Ovary (tissue), 3 donors: ENCODE results near the gene TPK1.

Experiments used
- POLR2A ChIP-seq: fragments of 450-650 bp; IDR thresholded peaks from one replicate; pipeline ENCODE4 v1.6.1; 2017; ENCODE audit warnings: antibody characterized with exemption, mild to moderate bottlenecking, moderate library complexity
- TF ChIP-seq, protein P1 (sequence below), 3 donors: fragments of 450-650 bp in 2 of 3; fragments of 200-600 bp in 1 of 3; IDR thresholded peaks; one replicate each; pipeline versions ENCODE4 v1.5.1 to v1.8.0; 2016 to 2022; ENCODE audit warnings: antibody characterized with exemption in 3 of 3, mild to moderate bottlenecking in 1 of 3
- donor health status: DM: no; HTN: no; CAD: no.

DNA sequence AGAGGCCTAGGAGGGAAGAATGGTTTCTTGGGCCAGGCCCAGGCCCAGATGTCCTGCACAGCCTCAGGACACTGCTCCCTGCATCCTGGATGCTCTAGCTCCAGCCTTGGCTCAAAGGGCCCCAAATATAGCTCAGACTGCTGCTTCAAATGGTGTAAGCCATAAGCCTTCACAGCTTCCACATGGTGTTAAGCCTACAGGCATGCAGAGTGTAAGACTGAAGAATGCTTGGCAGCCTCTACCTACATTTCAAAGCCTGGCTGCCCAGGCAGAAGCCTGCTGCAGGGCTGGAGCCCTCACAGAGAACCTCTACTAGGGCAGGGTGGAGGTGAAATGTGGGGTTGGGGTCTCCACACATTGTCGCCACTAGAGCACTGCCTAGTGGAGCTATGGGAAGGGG is 118.1 kb downstream of the TPK1 start:
- TF ChIP-seq, protein P1, sequence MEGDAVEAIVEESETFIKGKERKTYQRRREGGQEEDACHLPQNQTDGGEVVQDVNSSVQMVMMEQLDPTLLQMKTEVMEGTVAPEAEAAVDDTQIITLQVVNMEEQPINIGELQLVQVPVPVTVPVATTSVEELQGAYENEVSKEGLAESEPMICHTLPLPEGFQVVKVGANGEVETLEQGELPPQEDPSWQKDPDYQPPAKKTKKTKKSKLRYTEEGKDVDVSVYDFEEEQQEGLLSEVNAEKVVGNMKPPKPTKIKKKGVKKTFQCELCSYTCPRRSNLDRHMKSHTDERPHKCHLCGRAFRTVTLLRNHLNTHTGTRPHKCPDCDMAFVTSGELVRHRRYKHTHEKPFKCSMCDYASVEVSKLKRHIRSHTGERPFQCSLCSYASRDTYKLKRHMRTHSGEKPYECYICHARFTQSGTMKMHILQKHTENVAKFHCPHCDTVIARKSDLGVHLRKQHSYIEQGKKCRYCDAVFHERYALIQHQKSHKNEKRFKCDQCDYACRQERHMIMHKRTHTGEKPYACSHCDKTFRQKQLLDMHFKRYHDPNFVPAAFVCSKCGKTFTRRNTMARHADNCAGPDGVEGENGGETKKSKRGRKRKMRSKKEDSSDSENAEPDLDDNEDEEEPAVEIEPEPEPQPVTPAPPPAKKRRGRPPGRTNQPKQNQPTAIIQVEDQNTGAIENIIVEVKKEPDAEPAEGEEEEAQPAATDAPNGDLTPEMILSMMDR (IDR thresholded peaks at IDR 0.05): no peak
- no peak for TF ChIP-seq POLR2A
